Loucy (cell line): Measurements from ENCODE around the gene PPP3CA.

Experiments used
- H2AFZ ChIP-seq: fragments of 200-600 bp; sonication (generic); 2 replicates; pipeline ENCODE4 v1.6.0; 2016; ENCODE audit warnings: antibody characterized with exemption, mild to moderate bottlenecking, low read length, moderate library complexity
- H3F3A ChIP-seq: fragments of 200-600 bp; 2 replicates; pipeline ENCODE4 v1.6.0; 2016; ENCODE audit warnings: antibody characterized with exemption, low read depth, mild to moderate bottlenecking
- H3K27me3 ChIP-seq: fragments of 200-600 bp; sonication (generic); 2 replicates; pipeline ENCODE4 v1.6.1; 2014; ENCODE audit warnings: low read length, mild to moderate bottlenecking; ENCODE audit not compliant: insufficient read depth, poor library complexity, severe bottlenecking
- H3K36me3 ChIP-seq: fragments of 200-600 bp; sonication (generic); 2 replicates; pipeline ENCODE4 v1.6.1; 2016; ENCODE audit warnings: low read length; ENCODE audit not compliant: insufficient read depth
- H3K4me1 ChIP-seq: fragments of 200-600 bp; sonication (generic); 2 replicates; pipeline ENCODE4 v1.5.1; 2014; ENCODE audit warnings: low read length, mild to moderate bottlenecking; ENCODE audit not compliant: insufficient read depth, poor library complexity, severe bottlenecking
- H3K4me2 ChIP-seq: fragments of 200-600 bp; sonication (generic); 2 replicates; pipeline ENCODE4 v1.6.0; 2014; ENCODE audit warnings: antibody characterized with exemption, low read length, low read depth, mild to moderate bottlenecking; ENCODE audit not compliant: poor library complexity, severe bottlenecking
- H3K4me3 ChIP-seq: fragments of 200-600 bp; sonication (generic); 2 replicates; pipeline ENCODE4 v1.5.1; 2014; ENCODE audit warnings: low read length, mild to moderate bottlenecking, mixed read lengths; ENCODE audit not compliant: poor library complexity, severe bottlenecking
- H3K79me2 ChIP-seq: fragments of 200-600 bp; sonication (generic); 2 replicates; pipeline ENCODE4 v1.6.1; 2014; ENCODE audit warnings: low read length; ENCODE audit not compliant: insufficient read depth
- H3K9ac ChIP-seq: fragments of 200-600 bp; sonication (generic); 2 replicates; pipeline ENCODE4 v1.6.0; 2014; ENCODE audit warnings: mild to moderate bottlenecking, low read depth, low read length, moderate library complexity; ENCODE audit not compliant: poor library complexity, severe bottlenecking
- H3K9me2 ChIP-seq: fragments of 200-600 bp; sonication (generic); replicated peaks from 2 replicates; pipeline ENCODE4 v1.6.1; 2016; ENCODE audit warnings: low read depth, low read length, mixed read lengths
- H3K9me3 ChIP-seq: fragments of 200-600 bp; sonication (generic); 2 replicates; pipeline ENCODE4 v1.6.1; 2014; ENCODE audit warnings: mild to moderate bottlenecking, antibody characterized with exemption, low read length, low read depth; ENCODE audit not compliant: insufficient read depth
- H4K20me1 ChIP-seq: fragments of 200-600 bp; sonication (generic); 2 replicates; pipeline ENCODE4 v1.6.0; 2014; ENCODE audit warnings: antibody characterized with exemption, low read length, mild to moderate bottlenecking; ENCODE audit not compliant: insufficient read depth, poor library complexity, severe bottlenecking
- CTCF ChIP-seq: fragments of 200-600 bp; sonication (generic); conservative IDR thresholded peaks from 2 replicates; pipeline ENCODE4 v1.5.1; 2014; ENCODE audit warnings: mild to moderate bottlenecking, antibody characterized with exemption, low read length
- EZH2phosphoT487 ChIP-seq: fragments of 200-600 bp; IDR thresholded peaks from 2 replicates; pipeline ENCODE4 v1.6.1; 2018; ENCODE audit warnings: antibody characterized with exemption, mild to moderate bottlenecking, moderate library complexity, borderline replicate concordance

Gene PPP3CA

GRCh38 chr4:101271516-101271915, 75.8 kb downstream of the PPP3CA start:
- Histone ChIP-seq H3K9me2 (no peaks in the 10 kb centered on the region), H3F3A (no peaks in the 10 kb centered on the region), H4K20me1 (peaks cover 12% of the 10 kb centered on the region), H3K27me3 (no peaks in the 10 kb centered on the region), H3K9me3 (no peaks in the 10 kb centered on the region), H3K4me3 (no peak overlapping the region), H3K4me1 (peaks cover 6% of the 10 kb centered on the region), H3K79me2 (peaks cover 18% of the 10 kb centered on the region; the same call in 1 of the 2 replicates), H2AFZ (no peak overlapping the region), H3K9ac (no peak overlapping the region), H3K36me3 (no peaks in the 10 kb centered on the region), H3K4me2 (no peak overlapping the region)
- TF ChIP-seq EZH2phosphoT487 (no peak), CTCF (no peak)

GRCh38 chr4:101269682-101270081, 77.6 kb downstream of the PPP3CA start:
- no peaks in the 10 kb centered on the region for H3K9me3 ChIP-seq
- no peaks in the 10 kb centered on the region for H3K36me3 ChIP-seq
- peaks cover 7% of the 10 kb centered on the region for H3K4me1 ChIP-seq
- no peak overlapping the region for H3K4me3 ChIP-seq
- H3K27me3 ChIP-seq = no peaks in the 10 kb centered on the region
- TF ChIP-seq CTCF = no peak
- no peak for TF ChIP-seq EZH2phosphoT487
- H2AFZ ChIP-seq = no peak overlapping the region
- H3K4me2 ChIP-seq = no peak overlapping the region
- peaks cover 7% of the 10 kb centered on the region; the same call in 1 of the 2 replicates for H3K79me2 ChIP-seq
- no peaks in the 10 kb centered on the region for H3K9me2 ChIP-seq
- H4K20me1 ChIP-seq = peaks cover 12% of the 10 kb centered on the region
- H3K9ac ChIP-seq = no peak overlapping the region
- H3F3A ChIP-seq = no peaks in the 10 kb centered on the region

GRCh38 chr4:101265816-101266172, 81.5 kb downstream of the PPP3CA start:
- no peaks in the 10 kb centered on the region for H3F3A ChIP-seq
- no peaks in the 10 kb centered on the region for H3K36me3 ChIP-seq
- no peaks in the 10 kb centered on the region for H3K27me3 ChIP-seq
- peaks cover 21% of the 10 kb centered on the region for H3K4me1 ChIP-seq
- no peak overlapping the region for H3K9ac ChIP-seq
- peaks cover 11% of the 10 kb centered on the region for H3K79me2 ChIP-seq
- H3K9me2 ChIP-seq = no peaks in the 10 kb centered on the region
- no peaks in the 10 kb centered on the region for H3K9me3 ChIP-seq
- H3K4me2 ChIP-seq = no peak overlapping the region
- H3K4me3 ChIP-seq = no peak overlapping the region
- H2AFZ ChIP-seq = no peak overlapping the region
- no peaks in the 10 kb centered on the region for H4K20me1 ChIP-seq
- TF ChIP-seq EZH2phosphoT487 (no peak), CTCF (no peak)
